Measurements from ENCODE around the gene PALLD. TPM values are rescaled to one million over a fixed set of nuclear protein-coding genes. Genes with fewer than 3 reads are reported as not detected.

PALLD gene
- total RNA-seq, 3 donors from 2014 or later, result 112 to 663 (median 150) TPM

GRCh38 chr4:168560184-168561180 is 63.6 kb downstream of the PALLD start:
- intact Hi-C loops (cut with DNase I, micrococcal nuclease), result no loop called here
- peaks cover 4% of the 10 kb centered on the region for H3K4me1 ChIP-seq (ENCODE audit: low read depth)
- peak; percentile 55 for ATAC-seq

GRCh38 chr4:168562041-168562571 is 65.3 kb downstream of the PALLD start:
- no peaks in the 10 kb centered on the region for H3K36me3 ChIP-seq (ENCODE audit: low read depth)
- ATAC-seq, result peak; percentile 75
- intact Hi-C loops (cut with DNase I, micrococcal nuclease), result no loop called here
- DNase-seq, result no peak
- no peak overlapping the region for H3K4me3 ChIP-seq
- no peaks in the 10 kb centered on the region for H3K9me3 ChIP-seq
- peaks cover 4% of the 10 kb centered on the region for H3K4me1 ChIP-seq (ENCODE audit: low read depth)
- TF ChIP-seq CTCF (IDR thresholded peaks at IDR 0.05), result no peak

More at GRCh38 chr4:168560184-168561180, 63.6 kb downstream of the PALLD start:
- no peak overlapping the region for H3K4me3 ChIP-seq
- peak in 1 of 3 donors; percentile 16 for DNase-seq
- H3K9me3 ChIP-seq, result no peaks in the 10 kb centered on the region
- H3K36me3 ChIP-seq (ENCODE audit: low read depth), result no peaks in the 10 kb centered on the region
- no peak for TF ChIP-seq CTCF (IDR thresholded peaks at IDR 0.05)

- intact Hi-C loops (cut with DNase I, micrococcal nuclease), result no loop called here
- Histone ChIP-seq H3K4me1 (ENCODE audit: low read depth) (peaks cover 3% of the 10 kb centered on the region), H3K9me3 (no peaks in the 10 kb centered on the region), H3K36me3 (ENCODE audit: low read depth) (no peaks in the 10 kb centered on the region), H3K4me3 (no peak overlapping the region)
- DNase-seq (no peak), ATAC-seq (no peak)
- no peak for TF ChIP-seq CTCF (IDR thresholded peaks at IDR 0.05)
Measured at GRCh38 chr4:168564023-168564422, 67.2 kb downstream of the PALLD start.

GRCh38 chr4:168565130-168565529 is 68.3 kb downstream of the PALLD start:
- no peak for DNase-seq
- ATAC-seq, result no peak
- Histone ChIP-seq H3K9me3 (no peaks in the 10 kb centered on the region), H3K4me3 (no peak overlapping the region), H3K36me3 (ENCODE audit: low read depth) (no peaks in the 10 kb centered on the region), H3K4me1 (ENCODE audit: low read depth) (peaks cover 5% of the 10 kb centered on the region)
- TF ChIP-seq CTCF (IDR thresholded peaks at IDR 0.05), result no peak
- intact Hi-C loops (cut with DNase I, micrococcal nuclease), result no loop called here

GRCh38 chr4:168566726-168567125 is 69.9 kb downstream of the PALLD start:
- no peak for TF ChIP-seq CTCF (IDR thresholded peaks at IDR 0.05)
- ATAC-seq (no peak), DNase-seq (no peak)
- Histone ChIP-seq H3K4me1 (ENCODE audit: low read depth) (peaks cover 5% of the 10 kb centered on the region), H3K36me3 (ENCODE audit: low read depth) (no peaks in the 10 kb centered on the region), H3K4me3 (no peak overlapping the region), H3K9me3 (no peaks in the 10 kb centered on the region)
- intact Hi-C loops (cut with DNase I, micrococcal nuclease), result no loop called here

Measured in mucosa of descending colon (tissue), 3 donors.